Endothelial cell of umbilical vein (primary cell): ENCODE results near the gene CNTNAP2.

ENCODE experiments used
- EZH2 ChIP-seq: IDR thresholded peaks from 2 replicates; pipeline ENCODE4 v1.6.1; 2012; ENCODE audit warnings: borderline replicate concordance, low read depth, mild to moderate bottlenecking, moderate library complexity, low read length, inconsistent platforms; ENCODE audit not compliant: severe bottlenecking
- GATA2 ChIP-seq: IDR thresholded peaks from 2 replicates; pipeline ENCODE4 v1.7.0; 2011; ENCODE audit warnings: low read depth, mild to moderate bottlenecking, moderate library complexity, mixed read lengths, low read length; ENCODE audit not compliant: insufficient read length, insufficient read depth
- JUN ChIP-seq: IDR thresholded peaks from 2 replicates; pipeline ENCODE4 v1.6.1; 2011; ENCODE audit warnings: borderline replicate concordance, low read depth; ENCODE audit not compliant: insufficient read length, insufficient read depth
- POLR2A ChIP-seq: IDR thresholded peaks from 2 replicates; pipeline ENCODE4 v1.6.1; 2012; ENCODE audit warnings: low read depth, mild to moderate bottlenecking, control low read depth, low read length
- TF ChIP-seq, protein P1 (sequence below), 2 donors: IDR thresholded peaks; 1 replicate in 1 of 2; 2 replicates in 1 of 2; pipeline ENCODE4 v1.5.1; 2011; ENCODE audit warnings: low read length in 2 of 2, mild to moderate bottlenecking in 2 of 2, moderate library complexity in 2 of 2, control low read depth in 1 of 2, inconsistent platforms in 1 of 2, low read depth in 1 of 2; ENCODE audit not compliant: insufficient read depth in 1 of 2; ENCODE audit errors: extremely low read depth in 1 of 2
- TF ChIP-seq, protein P2 (sequence below): IDR thresholded peaks from 2 replicates; pipeline ENCODE4 v1.6.1; 2011; ENCODE audit not compliant: insufficient read depth, insufficient read length

DNA sequence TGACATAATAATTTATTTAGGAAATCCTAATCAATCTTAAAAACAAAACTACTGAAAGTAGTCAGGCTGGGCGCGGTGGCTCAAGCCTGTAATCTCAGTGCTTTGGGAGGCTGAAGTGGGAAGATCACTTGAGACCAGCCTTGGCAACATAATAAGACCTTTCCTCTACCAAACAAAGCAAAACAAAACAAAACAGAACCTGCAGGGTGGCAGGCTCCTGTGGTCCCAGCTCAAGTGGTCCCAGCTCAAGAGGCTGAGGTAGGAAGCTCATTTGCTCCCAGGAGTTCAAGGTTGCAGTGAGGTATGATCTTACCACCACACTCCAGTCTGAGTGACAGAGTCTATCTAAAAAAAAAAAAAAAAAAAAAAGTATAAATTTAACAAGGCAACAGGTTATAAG lies 748.0 kb downstream of the CNTNAP2 start:
- TF ChIP-seq POLR2A (no peak), JUN (no peak), GATA2 (no peak), EZH2 (no peak)
- TF ChIP-seq, protein P1, sequence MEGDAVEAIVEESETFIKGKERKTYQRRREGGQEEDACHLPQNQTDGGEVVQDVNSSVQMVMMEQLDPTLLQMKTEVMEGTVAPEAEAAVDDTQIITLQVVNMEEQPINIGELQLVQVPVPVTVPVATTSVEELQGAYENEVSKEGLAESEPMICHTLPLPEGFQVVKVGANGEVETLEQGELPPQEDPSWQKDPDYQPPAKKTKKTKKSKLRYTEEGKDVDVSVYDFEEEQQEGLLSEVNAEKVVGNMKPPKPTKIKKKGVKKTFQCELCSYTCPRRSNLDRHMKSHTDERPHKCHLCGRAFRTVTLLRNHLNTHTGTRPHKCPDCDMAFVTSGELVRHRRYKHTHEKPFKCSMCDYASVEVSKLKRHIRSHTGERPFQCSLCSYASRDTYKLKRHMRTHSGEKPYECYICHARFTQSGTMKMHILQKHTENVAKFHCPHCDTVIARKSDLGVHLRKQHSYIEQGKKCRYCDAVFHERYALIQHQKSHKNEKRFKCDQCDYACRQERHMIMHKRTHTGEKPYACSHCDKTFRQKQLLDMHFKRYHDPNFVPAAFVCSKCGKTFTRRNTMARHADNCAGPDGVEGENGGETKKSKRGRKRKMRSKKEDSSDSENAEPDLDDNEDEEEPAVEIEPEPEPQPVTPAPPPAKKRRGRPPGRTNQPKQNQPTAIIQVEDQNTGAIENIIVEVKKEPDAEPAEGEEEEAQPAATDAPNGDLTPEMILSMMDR (IDR thresholded peaks at IDR 0.05; ENCODE audit: extremely low read depth in 1 of 2, insufficient read depth in 1 of 2, low read depth in 1 of 2, low read length in 2 of 2) = no peak
- TF ChIP-seq, protein P2, sequence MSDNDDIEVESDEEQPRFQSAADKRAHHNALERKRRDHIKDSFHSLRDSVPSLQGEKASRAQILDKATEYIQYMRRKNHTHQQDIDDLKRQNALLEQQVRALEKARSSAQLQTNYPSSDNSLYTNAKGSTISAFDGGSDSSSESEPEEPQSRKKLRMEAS = no peak
